WTC11 (cell line): ENCODE data around the gene SH2D4B. TPM values are rescaled to one million over a fixed set of nuclear protein-coding genes. Genes with fewer than 3 reads are reported as not detected.

ENCODE experiments used
- ATAC-seq: fragments of 200-7000 bp; cut with Tn5 transposase; 2 replicates; pipeline ENCODE4 v1.10.0; 2021; ENCODE audit warnings: mild to moderate bottlenecking, moderate library complexity
- CTCF ChIA-PET: fragments of 300-600 bp; sonication (Branson Sonifier 250); formaldehyde crosslinking; loops from one replicate; lab custom pipeline; 2021; ENCODE audit warnings: antibody characterized with exemption; lab: Charles Lee
- POLR2A ChIA-PET: fragments of 350-600 bp; sonication (Branson Sonifier 250); formaldehyde crosslinking; loops from one replicate; lab custom pipeline; 2021; ENCODE audit warnings: antibody characterized with exemption; lab: Charles Lee
- DNase-seq: peaks from one replicate; pipeline ENCODE4 v3.0.0; 2021; ENCODE audit warnings: low spot score
- H3K27ac Mint-ChIP-seq: 2 replicates; pipeline ENCODE4 v1.8.0; 2021; ENCODE audit warnings: mixed read lengths
- H3K27me3 Mint-ChIP-seq: 2 replicates; pipeline ENCODE4 v1.8.0; 2021; ENCODE audit warnings: low read depth, mild to moderate bottlenecking, moderate library complexity, mixed read lengths
- H3K36me3 Mint-ChIP-seq: 2 replicates; pipeline ENCODE4 v1.8.0; 2021; ENCODE audit warnings: mixed read lengths
- H3K4me1 Mint-ChIP-seq: 2 replicates; pipeline ENCODE4 v1.8.0; 2022; ENCODE audit warnings: mixed read lengths
- H3K4me3 Mint-ChIP-seq: 2 replicates; pipeline ENCODE4 v1.8.0; 2021; ENCODE audit warnings: mild to moderate bottlenecking, moderate library complexity, mixed read lengths
- H3K9me3 Mint-ChIP-seq: 2 replicates; pipeline ENCODE4 v1.8.0; 2021; ENCODE audit warnings: mixed read lengths
- CDX4 ChIP-seq: fragments of 250-450 bp; sonication (Bioruptor Pico); IDR thresholded peaks from 2 replicates; pipeline ENCODE4 v1.9.0; 2021; ENCODE audit warnings: moderate library complexity, mild to moderate bottlenecking, inconsistent platforms, borderline replicate concordance
- E2F1 ChIP-seq: sonication (generic); formaldehyde crosslinking; IDR thresholded peaks from 2 replicates; pipeline ENCODE4 v1.8.0; 2022; ENCODE audit warnings: mild to moderate bottlenecking, missing genetic modification reagents
- ELF4 ChIP-seq: sonication (generic); formaldehyde crosslinking; IDR thresholded peaks from 2 replicates; pipeline ENCODE4 v1.8.1; 2022; ENCODE audit warnings: low read depth, mild to moderate bottlenecking, moderate library complexity, missing genetic modification reagents
- ESRRA ChIP-seq: sonication (generic); formaldehyde crosslinking; IDR thresholded peaks from 2 replicates; pipeline ENCODE4 v1.8.1; 2022; ENCODE audit warnings: mild to moderate bottlenecking, missing genetic modification reagents, borderline replicate concordance
- FOXK1 ChIP-seq: sonication (generic); formaldehyde crosslinking; IDR thresholded peaks from 2 replicates; pipeline ENCODE4 v1.8.0; 2022; ENCODE audit warnings: mild to moderate bottlenecking, moderate library complexity, missing genetic modification reagents
- KAT7 ChIP-seq: sonication (generic); formaldehyde crosslinking; IDR thresholded peaks from 2 replicates; pipeline ENCODE4 v1.8.1; 2023; ENCODE audit warnings: missing genetic modification reagents, mild to moderate bottlenecking, borderline replicate concordance
- MYBL2 ChIP-seq: sonication (generic); formaldehyde crosslinking; IDR thresholded peaks from 2 replicates; pipeline ENCODE4 v1.8.1; 2023; ENCODE audit warnings: mild to moderate bottlenecking, moderate library complexity, missing genetic modification reagents
- NFATC4 ChIP-seq: fragments of 250-450 bp; sonication (Bioruptor Pico); IDR thresholded peaks from 2 replicates; pipeline ENCODE4 v1.9.0; 2021; ENCODE audit warnings: mild to moderate bottlenecking
- PRRX2 ChIP-seq: fragments of 250-450 bp; sonication (Bioruptor Pico); IDR thresholded peaks from 2 replicates; pipeline ENCODE4 v1.8.0; 2021; ENCODE audit warnings: mild to moderate bottlenecking
- SMAD3 ChIP-seq: sonication (generic); formaldehyde crosslinking; IDR thresholded peaks from 2 replicates; pipeline ENCODE4 v1.8.0; 2022; ENCODE audit warnings: missing genetic modification reagents, mild to moderate bottlenecking, borderline replicate concordance
- ZNF671 ChIP-seq: fragments of 250-450 bp; sonication (Bioruptor Pico); IDR thresholded peaks from 2 replicates; pipeline ENCODE4 v1.8.0; 2021; ENCODE audit warnings: mild to moderate bottlenecking
- total RNA-seq: library from RNA; stranded (reverse); gene quantifications from 3 replicates; pipeline ENCODE4 v1.2.3, GENCODE V29; 2021
- TF ChIP-seq, protein P1 (sequence below): sonication (generic); formaldehyde crosslinking; IDR thresholded peaks from 2 replicates; pipeline ENCODE4 v1.8.1; 2023; ENCODE audit warnings: mild to moderate bottlenecking, moderate library complexity, missing genetic modification reagents
- TF ChIP-seq, protein P2 (sequence below): sonication (generic); formaldehyde crosslinking; IDR thresholded peaks from 2 replicates; pipeline ENCODE4 v1.8.1; 2023; ENCODE audit warnings: mild to moderate bottlenecking, missing genetic modification reagents
- TF ChIP-seq, protein P3 (sequence below): sonication (generic); formaldehyde crosslinking; IDR thresholded peaks from 2 replicates; pipeline ENCODE4 v1.8.1; 2022; ENCODE audit warnings: mild to moderate bottlenecking, missing genetic modification reagents, moderate library complexity, borderline replicate concordance
- TF ChIP-seq, protein P4 (sequence below): fragments of 200-600 bp; IDR thresholded peaks from 2 replicates; pipeline ENCODE4 v1.8.0; 2022; ENCODE audit warnings: antibody characterized with exemption
- TF ChIP-seq, protein P5 (sequence below): sonication (generic); formaldehyde crosslinking; IDR thresholded peaks from 2 replicates; pipeline ENCODE4 v1.8.1; 2023; ENCODE audit warnings: mild to moderate bottlenecking, missing genetic modification reagents
- TF ChIP-seq, protein P6 (sequence below): sonication (generic); formaldehyde crosslinking; conservative IDR thresholded peaks from 2 replicates; pipeline ENCODE4 v1.8.1; 2022; ENCODE audit warnings: mild to moderate bottlenecking, missing genetic modification reagents
- TF ChIP-seq, protein P7 (sequence below): sonication (generic); formaldehyde crosslinking; IDR thresholded peaks from 2 replicates; pipeline ENCODE4 v1.8.1; 2023; ENCODE audit warnings: mild to moderate bottlenecking, missing genetic modification reagents, moderate library complexity

Gene SH2D4B
- total RNA-seq, 1 experiment from 2014 or later: 0.04 TPM

GRCh38 chr10:80512031-80512526 lies 25.6 kb upstream of the SH2D4B start (continued):
- TF ChIP-seq, protein P1, sequence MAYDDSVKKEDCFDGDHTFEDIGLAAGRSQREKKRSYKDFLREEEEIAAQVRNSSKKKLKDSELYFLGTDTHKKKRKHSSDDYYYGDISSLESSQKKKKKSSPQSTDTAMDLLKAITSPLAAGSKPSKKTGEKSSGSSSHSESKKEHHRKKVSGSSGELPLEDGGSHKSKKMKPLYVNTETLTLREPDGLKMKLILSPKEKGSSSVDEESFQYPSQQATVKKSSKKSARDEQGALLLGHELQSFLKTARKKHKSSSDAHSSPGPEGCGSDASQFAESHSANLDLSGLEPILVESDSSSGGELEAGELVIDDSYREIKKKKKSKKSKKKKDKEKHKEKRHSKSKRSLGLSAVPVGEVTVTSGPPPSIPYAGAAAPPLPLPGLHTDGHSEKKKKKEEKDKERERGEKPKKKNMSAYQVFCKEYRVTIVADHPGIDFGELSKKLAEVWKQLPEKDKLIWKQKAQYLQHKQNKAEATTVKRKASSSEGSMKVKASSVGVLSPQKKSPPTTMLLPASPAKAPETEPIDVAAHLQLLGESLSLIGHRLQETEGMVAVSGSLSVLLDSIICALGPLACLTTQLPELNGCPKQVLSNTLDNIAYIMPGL (CRISPR knock-in tag): no peak
- TF ChIP-seq NFATC4 (CRISPR knock-in tag): no peak
- TF ChIP-seq, protein P2, sequence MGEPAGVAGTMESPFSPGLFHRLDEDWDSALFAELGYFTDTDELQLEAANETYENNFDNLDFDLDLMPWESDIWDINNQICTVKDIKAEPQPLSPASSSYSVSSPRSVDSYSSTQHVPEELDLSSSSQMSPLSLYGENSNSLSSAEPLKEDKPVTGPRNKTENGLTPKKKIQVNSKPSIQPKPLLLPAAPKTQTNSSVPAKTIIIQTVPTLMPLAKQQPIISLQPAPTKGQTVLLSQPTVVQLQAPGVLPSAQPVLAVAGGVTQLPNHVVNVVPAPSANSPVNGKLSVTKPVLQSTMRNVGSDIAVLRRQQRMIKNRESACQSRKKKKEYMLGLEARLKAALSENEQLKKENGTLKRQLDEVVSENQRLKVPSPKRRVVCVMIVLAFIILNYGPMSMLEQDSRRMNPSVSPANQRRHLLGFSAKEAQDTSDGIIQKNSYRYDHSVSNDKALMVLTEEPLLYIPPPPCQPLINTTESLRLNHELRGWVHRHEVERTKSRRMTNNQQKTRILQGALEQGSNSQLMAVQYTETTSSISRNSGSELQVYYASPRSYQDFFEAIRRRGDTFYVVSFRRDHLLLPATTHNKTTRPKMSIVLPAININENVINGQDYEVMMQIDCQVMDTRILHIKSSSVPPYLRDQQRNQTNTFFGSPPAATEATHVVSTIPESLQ (CRISPR knock-in tag): no peak
- no peak for TF ChIP-seq PRRX2 (CRISPR knock-in tag)
- TF ChIP-seq ESRRA (CRISPR knock-in tag): no peak

DNA sequence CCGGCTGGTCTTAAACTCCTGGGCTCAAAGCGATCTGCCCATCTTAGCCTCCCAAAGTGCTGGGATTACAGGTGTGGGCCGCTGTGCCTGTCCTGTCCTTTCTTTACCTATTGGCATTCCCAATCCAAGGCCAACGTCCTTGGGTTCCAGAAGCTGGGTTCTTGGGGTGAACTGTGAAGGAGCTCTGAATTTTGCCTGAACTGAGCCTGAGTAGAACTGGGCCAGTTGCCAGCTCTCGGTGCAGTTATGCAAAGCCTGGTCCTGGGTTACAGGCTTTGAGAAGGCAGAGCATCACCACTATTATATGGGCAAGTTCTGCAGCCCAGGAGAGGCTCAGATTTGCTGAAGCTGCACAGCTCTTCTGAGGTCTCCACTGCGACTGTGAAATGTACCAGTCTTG lies 24.6 kb upstream of the SH2D4B start:
- Mint-ChIP-seq H3K27me3 (no peaks in the 10 kb centered on the region), H3K36me3 (peaks cover 51% of the 10 kb centered on the region), H3K27ac (no peak overlapping the region), H3K4me1 (no peaks in the 10 kb centered on the region), H3K9me3 (no peaks in the 10 kb centered on the region), H3K4me3 (no peak overlapping the region)
- DNase-seq (no peak), ATAC-seq (no peak)
- POLR2A ChIA-PET: no interaction called here
- TF ChIP-seq SMAD3 (CRISPR knock-in tag) (no peak), FOXK1 (CRISPR knock-in tag) (no peak)
- TF ChIP-seq, protein P3, sequence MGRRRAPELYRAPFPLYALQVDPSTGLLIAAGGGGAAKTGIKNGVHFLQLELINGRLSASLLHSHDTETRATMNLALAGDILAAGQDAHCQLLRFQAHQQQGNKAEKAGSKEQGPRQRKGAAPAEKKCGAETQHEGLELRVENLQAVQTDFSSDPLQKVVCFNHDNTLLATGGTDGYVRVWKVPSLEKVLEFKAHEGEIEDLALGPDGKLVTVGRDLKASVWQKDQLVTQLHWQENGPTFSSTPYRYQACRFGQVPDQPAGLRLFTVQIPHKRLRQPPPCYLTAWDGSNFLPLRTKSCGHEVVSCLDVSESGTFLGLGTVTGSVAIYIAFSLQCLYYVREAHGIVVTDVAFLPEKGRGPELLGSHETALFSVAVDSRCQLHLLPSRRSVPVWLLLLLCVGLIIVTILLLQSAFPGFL (CRISPR knock-in tag): no peak
- CTCF ChIA-PET: interaction anchor here (1.6 to 20.7 kb wide), 3 partner anchors 8 to 87 kb away, joined by 3 to 802 read pairs (median 9); partner anchors contain the start of gene TSPAN14

DNA sequence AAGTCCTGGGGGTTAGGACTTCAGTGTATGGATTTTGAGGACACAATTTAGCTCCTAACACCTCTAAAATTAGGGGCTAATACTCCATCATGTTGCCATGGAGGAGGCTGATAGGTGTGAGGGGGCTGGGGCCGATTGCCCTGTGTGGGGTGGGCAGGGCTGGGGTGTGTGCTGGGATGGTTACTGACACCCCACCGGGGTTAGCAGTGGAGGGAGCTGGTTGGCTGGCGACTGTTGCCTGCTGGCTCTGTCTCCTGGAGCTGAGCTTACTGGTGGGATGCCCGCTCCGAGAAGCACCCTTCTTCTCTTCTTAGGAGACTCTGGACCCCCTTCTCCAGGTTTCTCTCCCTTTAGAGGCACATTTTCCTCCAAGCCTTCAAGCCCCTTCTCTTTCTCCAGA lies 22.2 kb upstream of the SH2D4B start:
- Mint-ChIP-seq H3K27me3 (no peaks in the 10 kb centered on the region), H3K4me3 (no peak overlapping the region), H3K27ac (no peak overlapping the region), H3K36me3 (peaks cover 52% of the 10 kb centered on the region), H3K4me1 (peaks cover under 1% of the 10 kb centered on the region), H3K9me3 (no peaks in the 10 kb centered on the region)
- TF ChIP-seq E2F1: no peak
- DNase-seq (no peak), ATAC-seq (no peak)
- ChIA-PET POLR2A (no interaction called here), CTCF (interaction anchor here (1.1 to 20.7 kb wide), 3 partner anchors 10 to 62 kb away, joined by 5 to 802 read pairs (median 7); partner anchors contain the start of gene TSPAN14)

DNA sequence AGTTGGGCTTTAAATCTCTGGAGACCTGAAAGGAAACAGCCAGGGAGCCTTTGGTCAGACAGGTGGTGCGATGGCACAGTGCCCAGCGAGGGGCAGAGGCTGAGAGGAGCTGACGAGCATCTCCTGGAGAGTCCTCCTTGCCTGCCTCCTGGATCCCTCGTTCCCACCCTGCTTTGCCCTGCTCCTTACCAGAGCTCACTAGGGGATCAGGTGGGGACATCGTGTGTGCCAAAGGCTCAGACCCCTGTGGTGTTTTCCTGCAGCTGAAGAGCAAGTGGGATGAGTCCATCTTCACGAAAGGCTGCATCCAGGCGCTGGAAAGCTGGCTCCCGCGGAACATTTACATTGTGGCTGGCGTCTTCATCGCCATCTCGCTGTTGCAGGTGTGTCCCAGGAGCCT lies 21.8 kb upstream of the SH2D4B start:
- peaks cover 56% of the 10 kb centered on the region for H3K36me3 Mint-ChIP-seq
- TF ChIP-seq MYBL2 (CRISPR knock-in tag): no peak
- TF ChIP-seq, protein P4, sequence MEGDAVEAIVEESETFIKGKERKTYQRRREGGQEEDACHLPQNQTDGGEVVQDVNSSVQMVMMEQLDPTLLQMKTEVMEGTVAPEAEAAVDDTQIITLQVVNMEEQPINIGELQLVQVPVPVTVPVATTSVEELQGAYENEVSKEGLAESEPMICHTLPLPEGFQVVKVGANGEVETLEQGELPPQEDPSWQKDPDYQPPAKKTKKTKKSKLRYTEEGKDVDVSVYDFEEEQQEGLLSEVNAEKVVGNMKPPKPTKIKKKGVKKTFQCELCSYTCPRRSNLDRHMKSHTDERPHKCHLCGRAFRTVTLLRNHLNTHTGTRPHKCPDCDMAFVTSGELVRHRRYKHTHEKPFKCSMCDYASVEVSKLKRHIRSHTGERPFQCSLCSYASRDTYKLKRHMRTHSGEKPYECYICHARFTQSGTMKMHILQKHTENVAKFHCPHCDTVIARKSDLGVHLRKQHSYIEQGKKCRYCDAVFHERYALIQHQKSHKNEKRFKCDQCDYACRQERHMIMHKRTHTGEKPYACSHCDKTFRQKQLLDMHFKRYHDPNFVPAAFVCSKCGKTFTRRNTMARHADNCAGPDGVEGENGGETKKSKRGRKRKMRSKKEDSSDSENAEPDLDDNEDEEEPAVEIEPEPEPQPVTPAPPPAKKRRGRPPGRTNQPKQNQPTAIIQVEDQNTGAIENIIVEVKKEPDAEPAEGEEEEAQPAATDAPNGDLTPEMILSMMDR: no peak
- TF ChIP-seq ELF4 (CRISPR knock-in tag): no peak
- TF ChIP-seq SMAD3 (CRISPR knock-in tag): no peak
- TF ChIP-seq, protein P5, sequence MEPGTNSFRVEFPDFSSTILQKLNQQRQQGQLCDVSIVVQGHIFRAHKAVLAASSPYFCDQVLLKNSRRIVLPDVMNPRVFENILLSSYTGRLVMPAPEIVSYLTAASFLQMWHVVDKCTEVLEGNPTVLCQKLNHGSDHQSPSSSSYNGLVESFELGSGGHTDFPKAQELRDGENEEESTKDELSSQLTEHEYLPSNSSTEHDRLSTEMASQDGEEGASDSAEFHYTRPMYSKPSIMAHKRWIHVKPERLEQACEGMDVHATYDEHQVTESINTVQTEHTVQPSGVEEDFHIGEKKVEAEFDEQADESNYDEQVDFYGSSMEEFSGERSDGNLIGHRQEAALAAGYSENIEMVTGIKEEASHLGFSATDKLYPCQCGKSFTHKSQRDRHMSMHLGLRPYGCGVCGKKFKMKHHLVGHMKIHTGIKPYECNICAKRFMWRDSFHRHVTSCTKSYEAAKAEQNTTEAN (CRISPR knock-in tag): no peak
- no peak for TF ChIP-seq ZNF671 (CRISPR knock-in tag)
- no peak for TF ChIP-seq CDX4 (CRISPR knock-in tag)
- no peak for TF ChIP-seq KAT7 (CRISPR knock-in tag)
- TF ChIP-seq, protein P6, sequence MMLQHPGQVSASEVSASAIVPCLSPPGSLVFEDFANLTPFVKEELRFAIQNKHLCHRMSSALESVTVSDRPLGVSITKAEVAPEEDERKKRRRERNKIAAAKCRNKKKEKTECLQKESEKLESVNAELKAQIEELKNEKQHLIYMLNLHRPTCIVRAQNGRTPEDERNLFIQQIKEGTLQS (CRISPR knock-in tag): no peak
- TF ChIP-seq, protein P7, sequence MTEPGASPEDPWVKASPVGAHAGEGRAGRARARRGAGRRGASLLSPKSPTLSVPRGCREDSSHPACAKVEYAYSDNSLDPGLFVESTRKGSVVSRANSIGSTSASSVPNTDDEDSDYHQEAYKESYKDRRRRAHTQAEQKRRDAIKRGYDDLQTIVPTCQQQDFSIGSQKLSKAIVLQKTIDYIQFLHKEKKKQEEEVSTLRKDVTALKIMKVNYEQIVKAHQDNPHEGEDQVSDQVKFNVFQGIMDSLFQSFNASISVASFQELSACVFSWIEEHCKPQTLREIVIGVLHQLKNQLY (CRISPR knock-in tag): no peak

More for the DNA sequence above, 21.8 kb upstream of the SH2D4B start:
- Mint-ChIP-seq H3K9me3 (no peaks in the 10 kb centered on the region), H3K27me3 (no peaks in the 10 kb centered on the region), H3K27ac (no peak overlapping the region), H3K4me3 (no peak overlapping the region), H3K4me1 (peaks cover 5% of the 10 kb centered on the region)
- ATAC-seq (no peak), DNase-seq (no peak)
- ChIA-PET CTCF (interaction anchor here (1.1 to 20.7 kb wide), 3 partner anchors 10 to 62 kb away, joined by 5 to 802 read pairs (median 7); partner anchors contain the start of gene TSPAN14), POLR2A (no interaction called here)
